Memory B cell (primary cell): ENCODE measurements around the gene ZNF451.

ENCODE experiments used
- ATAC-seq: fragments of 150-1000 bp; cut with Tn5 transposase; 2 replicates; pipeline ENCODE4 v1.10.0; 2021; ENCODE audit warnings: low read depth, mild to moderate bottlenecking, moderate library complexity
- DNase-seq, 2 donors: peaks; one replicate each; pipeline ENCODE4 v3.0.0; 2022; ENCODE audit warnings: low spot score in 2 of 2
- H3K27ac Mint-ChIP-seq: one replicate; pipeline ENCODE4 v1.8.0; 2022; ENCODE audit warnings: mild to moderate bottlenecking, moderate library complexity, mixed read lengths
- H3K27me3 Mint-ChIP-seq: one replicate; pipeline ENCODE4 v1.8.0; 2022; ENCODE audit warnings: mixed read lengths
- H3K36me3 Mint-ChIP-seq: one replicate; pipeline ENCODE4 v1.8.0; 2022; ENCODE audit warnings: mild to moderate bottlenecking, mixed read lengths
- H3K4me1 Mint-ChIP-seq: one replicate; pipeline ENCODE4 v1.8.0; 2022; ENCODE audit warnings: mixed read lengths
- H3K4me3 Mint-ChIP-seq: one replicate; pipeline ENCODE4 v1.8.0; 2022; ENCODE audit warnings: mild to moderate bottlenecking, moderate library complexity, mixed read lengths
- H3K9me3 Mint-ChIP-seq: one replicate; pipeline ENCODE4 v1.8.0; 2022; ENCODE audit warnings: mixed read lengths

ZNF451 gene

DNA sequence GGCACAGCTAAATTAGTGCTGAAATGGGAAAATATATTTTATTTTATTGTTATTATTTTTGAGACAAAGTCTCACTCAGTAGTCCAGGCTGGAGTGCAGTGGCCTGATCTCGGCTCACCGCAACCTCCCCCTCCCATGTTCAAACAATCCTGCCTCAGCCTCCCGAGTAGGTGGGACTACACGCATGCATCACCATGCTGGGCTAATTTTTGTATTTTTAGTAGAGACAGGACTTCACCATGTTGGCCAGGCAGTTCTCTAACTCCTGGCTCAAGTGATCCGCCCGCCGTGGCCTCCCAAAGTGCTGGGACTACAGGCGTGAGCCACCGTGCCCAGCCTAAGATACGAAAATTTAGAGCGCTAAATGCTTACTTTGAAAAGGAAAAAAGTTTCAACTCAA, 127.3 kb downstream of the ZNF451 start:
- DNase-seq, result no peak
- ATAC-seq, result no peak
- Mint-ChIP-seq H3K27me3 (peaks cover 4% of the 10 kb centered on the region), H3K36me3 (peaks cover 2% of the 10 kb centered on the region), H3K9me3 (peaks cover 5% of the 10 kb centered on the region), H3K4me3 (no peak overlapping the region), H3K27ac (no peak overlapping the region), H3K4me1 (peaks cover 6% of the 10 kb centered on the region)
